ENCODE measurements around the gene FBXW2.

GRCh38 chr9:120734607-120735410 is 58.4 kb downstream of the FBXW2 start:
- TF ChIP-seq CTCF (IDR thresholded peaks at IDR 0.05) (no peak), EP300 (IDR thresholded peaks at IDR 0.05) (peak; percentile 5), POLR2AphosphoS5 (IDR thresholded peaks at IDR 0.05) (no peak), POLR2A (IDR thresholded peaks at IDR 0.05) (no peak)

Data from stomach (tissue), 4 donors.